Trophoblast cell (in vitro differentiated cells and primary cell): ENCODE results near the gene BCHE.

Experiments
- DNase-seq, 2 donors: peaks; one replicate each; pipeline ENCODE4 v3.0.0-alpha.2; 2016
- H2AFZ ChIP-seq: 2 replicates; pipeline ENCODE4 v1.6.1; 2013; ENCODE audit warnings: low read length, moderate library complexity, mild to moderate bottlenecking; ENCODE audit not compliant: insufficient read depth, poor library complexity
- H2AK5ac ChIP-seq: 2 replicates; pipeline ENCODE4 v1.6.1; 2013; ENCODE audit warnings: mild to moderate bottlenecking, low read length
- H2BK120ac ChIP-seq: 2 replicates; pipeline ENCODE4 v1.6.1; 2013; ENCODE audit warnings: low read length, mild to moderate bottlenecking, moderate library complexity; ENCODE audit not compliant: insufficient read depth, poor library complexity
- H2BK12ac ChIP-seq: 2 replicates; pipeline ENCODE4 v1.6.1; 2013; ENCODE audit warnings: mild to moderate bottlenecking, low read length, moderate library complexity
- H2BK5ac ChIP-seq: 2 replicates; pipeline ENCODE4 v1.6.1; 2013; ENCODE audit warnings: low read length, low read depth, moderate library complexity, mild to moderate bottlenecking; ENCODE audit not compliant: poor library complexity
- H3K14ac ChIP-seq: 2 replicates; pipeline ENCODE4 v1.6.1; 2013; ENCODE audit warnings: mild to moderate bottlenecking, low read length
- H3K18ac ChIP-seq: 2 replicates; pipeline ENCODE4 v1.6.1; 2013; ENCODE audit warnings: mild to moderate bottlenecking, low read length
- H3K23ac ChIP-seq: 2 replicates; pipeline ENCODE4 v1.6.1; 2013; ENCODE audit warnings: low read length
- H3K27ac ChIP-seq: 2 replicates; pipeline ENCODE4 v1.5.1; 2013; ENCODE audit warnings: low read depth, mild to moderate bottlenecking, inconsistent platforms, low read length, moderate library complexity
- H3K27me3 ChIP-seq: 2 replicates; pipeline ENCODE4 v1.6.1; 2013; ENCODE audit warnings: inconsistent platforms, mild to moderate bottlenecking, low read length, moderate library complexity; ENCODE audit not compliant: insufficient read depth
- H3K36me3 ChIP-seq, 2 experiments: 1 replicate in 1 of 2; 2 replicates in 1 of 2; pipeline ENCODE4 v1.6.1; 2013; ENCODE audit warnings: low read length in 2 of 2, mild to moderate bottlenecking in 2 of 2, moderate library complexity in 1 of 2; ENCODE audit not compliant: insufficient read depth in 2 of 2, control insufficient read depth in 1 of 2
- H3K4ac ChIP-seq: 2 replicates; pipeline ENCODE4 v1.6.1; 2013; ENCODE audit warnings: low read depth, mild to moderate bottlenecking, low read length, moderate library complexity
- H3K4me1 ChIP-seq, 2 experiments: 1 replicate in 1 of 2; 2 replicates in 1 of 2; pipeline ENCODE4 v1.6.1; 2013; ENCODE audit warnings: low read length in 2 of 2, mild to moderate bottlenecking in 2 of 2, moderate library complexity in 1 of 2; ENCODE audit not compliant: insufficient read depth in 2 of 2, control insufficient read depth in 1 of 2
- H3K4me2 ChIP-seq: 2 replicates; pipeline ENCODE4 v1.6.1; 2013; ENCODE audit warnings: inconsistent platforms, mild to moderate bottlenecking, low read length, moderate library complexity
- H3K4me3 ChIP-seq: 2 replicates; pipeline ENCODE4 v1.5.1; 2013; ENCODE audit warnings: mild to moderate bottlenecking, low read depth, low read length, inconsistent platforms
- H3K79me1 ChIP-seq: one replicate; pipeline ENCODE4 v1.6.1; 2013; ENCODE audit warnings: low read length
- H3K79me2 ChIP-seq: 2 replicates; pipeline ENCODE4 v1.6.1; 2013; ENCODE audit warnings: low read length, mild to moderate bottlenecking; ENCODE audit not compliant: control insufficient read depth, insufficient read depth, poor library complexity
- H3K9ac ChIP-seq: 2 replicates; pipeline ENCODE4 v1.6.1; 2013; ENCODE audit warnings: mild to moderate bottlenecking, low read length
- H3K9me3 ChIP-seq: 2 replicates; pipeline ENCODE4 v1.6.1; 2013; ENCODE audit warnings: low read depth, mild to moderate bottlenecking, control low read depth, inconsistent platforms, low read length; ENCODE audit not compliant: insufficient read depth
- H4K12ac ChIP-seq: 2 replicates; pipeline ENCODE4 v1.6.1; 2013; ENCODE audit warnings: low read depth, mild to moderate bottlenecking, low read length, moderate library complexity
- H4K8ac ChIP-seq: 2 replicates; pipeline ENCODE4 v1.6.1; 2013; ENCODE audit warnings: low read depth, mild to moderate bottlenecking, low read length, moderate library complexity
- H4K91ac ChIP-seq: one replicate; pipeline ENCODE4 v1.6.1; 2013; ENCODE audit warnings: low read depth, mild to moderate bottlenecking, low read length, moderate library complexity
- WGBS: extraction: QIAGEN DNeasy Blood & Tissue Kit; methylation state at CpG from one replicate; pipeline ENCODE4 v1.1.7; 2013; ENCODE audit warnings: missing lambda C conversion rate; ENCODE audit not compliant: insufficient read length, insufficient coverage; ENCODE audit errors: extremely low coverage; 5-methylcytosine and 5-hydroxymethylcytosine counted together

The BCHE gene

GRCh38 chr3:165799026-165799425 lies 38.2 kb downstream of the BCHE start:
- no peak for DNase-seq
- Histone ChIP-seq H4K12ac (no peak overlapping the region), H3K27ac (no peak overlapping the region), H2BK5ac (no peak overlapping the region), H3K23ac (no peak overlapping the region), H3K9me3 (no peaks in the 10 kb centered on the region), H3K36me3 (no peaks in the 10 kb centered on the region), H3K18ac (no peak overlapping the region), H2BK12ac (no peak overlapping the region), H3K27me3 (no peaks in the 10 kb centered on the region), H3K9ac (no peak overlapping the region), H3K14ac (no peak overlapping the region), H4K8ac (no peak overlapping the region), H3K4me3 (no peak overlapping the region), H3K79me2 (no peaks in the 10 kb centered on the region), H3K4me2 (no peak overlapping the region), H2AFZ (no peak overlapping the region), H4K91ac (no peak overlapping the region), H3K4ac (no peak overlapping the region), H2AK5ac (no peak overlapping the region), H3K79me1 (no peaks in the 10 kb centered on the region), H3K4me1 (no peaks in the 10 kb centered on the region), H2BK120ac (no peak overlapping the region)
- no CpG with 5 or more reads among the region's 1 CpG for WGBS

- Histone ChIP-seq H3K9me3 (no peaks in the 10 kb centered on the region), H4K8ac (no peak overlapping the region), H3K23ac (no peak overlapping the region), H3K9ac (no peak overlapping the region), H4K12ac (no peak overlapping the region), H3K36me3 (no peaks in the 10 kb centered on the region), H3K14ac (no peak overlapping the region), H3K79me1 (no peaks in the 10 kb centered on the region), H2BK120ac (no peak overlapping the region), H2AFZ (no peak overlapping the region), H2BK5ac (no peak overlapping the region), H3K4ac (no peak overlapping the region), H3K79me2 (no peaks in the 10 kb centered on the region), H3K27me3 (no peaks in the 10 kb centered on the region), H2BK12ac (no peak overlapping the region), H2AK5ac (no peak overlapping the region), H3K4me2 (no peak overlapping the region), H3K4me3 (no peak overlapping the region), H3K18ac (no peak overlapping the region), H3K4me1 (no peaks in the 10 kb centered on the region), H4K91ac (no peak overlapping the region), H3K27ac (no peak overlapping the region)
- DNase-seq: no peak
- WGBS: no CpG with 5 or more reads among the region's 2 CpGs
These were observed 39.7 kb downstream of the BCHE start for GRCh38 chr3:165797551-165797950.

GRCh38 chr3:165796701-165797100 lies 40.5 kb downstream of the BCHE start:
- H3K4ac ChIP-seq: no peak overlapping the region
- H3K36me3 ChIP-seq: no peaks in the 10 kb centered on the region
- no peak overlapping the region for H3K14ac ChIP-seq
- H4K12ac ChIP-seq: no peak overlapping the region
- no peak overlapping the region for H2BK12ac ChIP-seq
- no peaks in the 10 kb centered on the region for H3K27me3 ChIP-seq
- H3K27ac ChIP-seq: no peak overlapping the region
- no peak overlapping the region for H2AFZ ChIP-seq
- H2BK5ac ChIP-seq: no peak overlapping the region
- no CpG with 5 or more reads among the region's 2 CpGs for WGBS
- no peaks in the 10 kb centered on the region for H3K79me2 ChIP-seq
- no peak overlapping the region for H3K4me3 ChIP-seq
- H3K79me1 ChIP-seq: no peaks in the 10 kb centered on the region
- no peaks in the 10 kb centered on the region for H3K9me3 ChIP-seq
- H4K91ac ChIP-seq: no peak overlapping the region
- H3K4me2 ChIP-seq: no peak overlapping the region
- H2BK120ac ChIP-seq: no peak overlapping the region
- no peak overlapping the region for H3K9ac ChIP-seq
- no peak for DNase-seq
- H3K18ac ChIP-seq: no peak overlapping the region
- no peaks in the 10 kb centered on the region for H3K4me1 ChIP-seq
- no peak overlapping the region for H2AK5ac ChIP-seq
- H4K8ac ChIP-seq: no peak overlapping the region
- H3K23ac ChIP-seq: no peak overlapping the region

- Histone ChIP-seq H3K79me1 (no peaks in the 10 kb centered on the region), H3K79me2 (no peaks in the 10 kb centered on the region), H3K23ac (no peak overlapping the region), H3K27me3 (no peaks in the 10 kb centered on the region), H3K36me3 (no peaks in the 10 kb centered on the region), H3K18ac (no peak overlapping the region), H2AFZ (no peak overlapping the region), H3K4me2 (no peak overlapping the region), H2BK120ac (no peak overlapping the region), H3K27ac (no peak overlapping the region), H3K14ac (no peak overlapping the region), H3K4ac (no peak overlapping the region), H3K4me1 (no peaks in the 10 kb centered on the region), H2AK5ac (no peak overlapping the region), H2BK12ac (no peak overlapping the region), H2BK5ac (no peak overlapping the region), H4K12ac (no peak overlapping the region), H4K91ac (no peak overlapping the region), H3K9ac (no peak overlapping the region), H3K9me3 (no peaks in the 10 kb centered on the region), H4K8ac (no peak overlapping the region), H3K4me3 (no peak overlapping the region)
- no peak for DNase-seq
- no CpG with 5 or more reads among the region's 4 CpGs for WGBS
These were observed 48.7 kb downstream of the BCHE start for GRCh38 chr3:165788531-165788930.
